ENCODE results near the gene TADA3. TPM values are rescaled to one million over a fixed set of nuclear protein-coding genes. Genes with fewer than 3 reads are reported as not detected.
"Not testable (repeated sequence)": the region's sequence is repeated elsewhere in the genome, so short reads cannot be mapped to it uniquely, and the experiment has no call there.

TADA3 gene
- total and polyA plus RNA-seq, 9 donors, result 45.5 to 77.9 (median 60.3) TPM

DNA sequence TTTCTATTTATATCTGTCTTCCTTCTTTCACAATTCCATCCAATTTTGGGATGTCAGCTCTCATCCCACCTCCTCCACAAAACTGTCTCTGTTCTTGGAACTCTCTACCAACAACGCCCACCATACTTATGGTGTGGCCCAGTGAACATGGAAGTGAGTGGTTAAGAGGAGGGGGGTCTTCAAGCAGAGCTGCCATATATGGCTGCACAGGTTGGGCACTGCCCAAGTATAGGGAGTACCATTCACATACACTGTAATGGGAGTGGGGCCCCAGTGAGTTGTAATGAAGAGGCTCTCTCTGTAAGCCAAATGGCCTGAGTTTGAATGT is 14.6 kb downstream of the TADA3 start:
- no peaks in the 10 kb centered on the region for H3K4me1 ChIP-seq (ENCODE audit: insufficient read depth)
- no peaks in the 10 kb centered on the region for H3K36me3 ChIP-seq
- intact Hi-C loops (cut with DNase I), result no loop called here
- H3K9me3 ChIP-seq, result no peaks in the 10 kb centered on the region
- H3K27ac ChIP-seq, result peak overlapping the region in 1 of 2 donors; percentile 20
- H3K27me3 ChIP-seq, result no peaks in the 10 kb centered on the region
- no peak for DNase-seq
- WGBS, 3 donors, result 67 to 93% (median 88%) methylated on average over 1 of the region's 1 CpG
- TF ChIP-seq, protein P1, sequence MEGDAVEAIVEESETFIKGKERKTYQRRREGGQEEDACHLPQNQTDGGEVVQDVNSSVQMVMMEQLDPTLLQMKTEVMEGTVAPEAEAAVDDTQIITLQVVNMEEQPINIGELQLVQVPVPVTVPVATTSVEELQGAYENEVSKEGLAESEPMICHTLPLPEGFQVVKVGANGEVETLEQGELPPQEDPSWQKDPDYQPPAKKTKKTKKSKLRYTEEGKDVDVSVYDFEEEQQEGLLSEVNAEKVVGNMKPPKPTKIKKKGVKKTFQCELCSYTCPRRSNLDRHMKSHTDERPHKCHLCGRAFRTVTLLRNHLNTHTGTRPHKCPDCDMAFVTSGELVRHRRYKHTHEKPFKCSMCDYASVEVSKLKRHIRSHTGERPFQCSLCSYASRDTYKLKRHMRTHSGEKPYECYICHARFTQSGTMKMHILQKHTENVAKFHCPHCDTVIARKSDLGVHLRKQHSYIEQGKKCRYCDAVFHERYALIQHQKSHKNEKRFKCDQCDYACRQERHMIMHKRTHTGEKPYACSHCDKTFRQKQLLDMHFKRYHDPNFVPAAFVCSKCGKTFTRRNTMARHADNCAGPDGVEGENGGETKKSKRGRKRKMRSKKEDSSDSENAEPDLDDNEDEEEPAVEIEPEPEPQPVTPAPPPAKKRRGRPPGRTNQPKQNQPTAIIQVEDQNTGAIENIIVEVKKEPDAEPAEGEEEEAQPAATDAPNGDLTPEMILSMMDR (IDR thresholded peaks at IDR 0.05), result no peak
- no peak for TF ChIP-seq EP300 (IDR thresholded peaks at IDR 0.05)
- TF ChIP-seq POLR2A (IDR thresholded peaks at IDR 0.05), result no peak
- no peak overlapping the region for H3K4me3 ChIP-seq

DNA sequence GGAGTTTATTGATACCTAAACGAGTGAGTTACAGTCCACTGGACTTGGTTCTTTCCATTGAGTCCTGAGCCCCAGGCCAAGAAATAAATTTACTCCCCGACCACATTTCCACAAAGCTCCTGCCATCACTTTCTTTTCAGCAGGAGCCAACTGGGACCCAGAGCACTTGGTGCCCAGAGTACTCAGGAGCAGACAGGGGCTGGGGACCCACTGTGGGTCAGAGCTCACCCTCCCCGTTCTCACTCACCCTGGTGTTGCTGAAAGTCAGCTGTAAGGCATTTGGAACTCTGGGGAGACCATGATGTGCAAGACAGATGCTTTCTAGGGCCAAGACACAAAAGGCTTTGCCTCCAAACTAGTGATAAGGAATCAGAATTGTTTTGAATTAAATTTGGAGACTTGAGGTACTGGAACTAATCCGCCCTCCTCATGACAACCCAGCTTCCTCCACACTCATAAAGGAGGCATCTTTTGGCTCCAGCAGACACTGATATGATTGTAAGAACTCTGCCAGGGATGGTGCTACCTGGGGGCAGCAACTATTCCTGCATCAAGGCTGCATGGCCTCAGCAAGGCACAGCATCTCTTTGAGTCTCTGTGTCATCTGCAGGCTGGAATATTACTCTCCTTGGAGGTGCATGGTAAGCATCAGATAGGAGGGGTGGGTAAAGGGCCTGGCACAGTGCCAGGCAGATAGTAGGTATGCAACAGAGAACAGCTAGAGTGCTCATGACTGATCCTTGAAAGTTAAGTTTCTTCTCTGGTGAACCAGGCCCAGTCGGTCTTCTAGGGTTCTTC is 15.2 kb downstream of the TADA3 start:
- H3K4me1 ChIP-seq (ENCODE audit: insufficient read depth), result no peaks in the 10 kb centered on the region
- TF ChIP-seq POLR2A (IDR thresholded peaks at IDR 0.05) (no peak), EP300 (IDR thresholded peaks at IDR 0.05) (no peak)
- TF ChIP-seq, protein P1 (IDR thresholded peaks at IDR 0.05), result no peak
- H3K4me3 ChIP-seq, result no peak overlapping the region
- H3K27me3 ChIP-seq, result no peaks in the 10 kb centered on the region
- DNase-seq, result no peak
- H3K27ac ChIP-seq, result no peak overlapping the region
- 61 to 87% (median 85%) methylated on average over 5 of the region's 5 CpGs for WGBS, 3 donors
- no peaks in the 10 kb centered on the region for H3K9me3 ChIP-seq
- intact Hi-C loops (cut with DNase I), result no loop called here
- H3K36me3 ChIP-seq, result no peaks in the 10 kb centered on the region

DNA sequence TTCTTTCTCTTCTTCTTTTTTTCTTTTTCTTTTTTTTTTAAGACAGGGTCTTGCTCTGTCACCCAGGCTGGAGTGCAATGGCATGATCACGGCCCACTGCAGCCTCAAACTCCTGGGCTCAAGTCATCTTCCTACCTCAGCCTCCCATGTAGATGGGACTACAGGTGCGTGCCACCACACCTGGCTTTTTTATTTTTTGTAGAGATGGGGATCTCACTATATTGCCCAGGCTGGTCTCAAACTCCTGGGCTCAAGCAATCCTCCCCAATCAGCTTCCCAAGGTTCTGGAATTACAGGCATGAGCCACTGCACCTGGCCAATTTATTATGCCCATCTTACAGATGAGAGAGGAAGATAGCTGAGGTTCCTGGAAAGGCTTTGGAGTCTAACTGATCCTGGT is 21.3 kb downstream of the TADA3 start:
- 56 to 65% (median 60%) methylated on average over 2 of the region's 2 CpGs for WGBS, 3 donors
- not testable (repeated sequence) for H3K36me3 ChIP-seq; H3K4me1 ChIP-seq (ENCODE audit: insufficient read depth); DNase-seq; H3K9me3 ChIP-seq; H3K27me3 ChIP-seq; H3K4me3 ChIP-seq
- peak overlapping the region in 1 of 2 donors; percentile 92 for H3K27ac ChIP-seq
- intact Hi-C loops (cut with DNase I), result loop anchor here in 2 of 4 donors (2.0 kb wide), 1 partner anchor 22 kb away; the partner anchor contains the start of genes ARPC4 (in 2 of the 2) and TADA3 (in 2 of the 2)

DNA sequence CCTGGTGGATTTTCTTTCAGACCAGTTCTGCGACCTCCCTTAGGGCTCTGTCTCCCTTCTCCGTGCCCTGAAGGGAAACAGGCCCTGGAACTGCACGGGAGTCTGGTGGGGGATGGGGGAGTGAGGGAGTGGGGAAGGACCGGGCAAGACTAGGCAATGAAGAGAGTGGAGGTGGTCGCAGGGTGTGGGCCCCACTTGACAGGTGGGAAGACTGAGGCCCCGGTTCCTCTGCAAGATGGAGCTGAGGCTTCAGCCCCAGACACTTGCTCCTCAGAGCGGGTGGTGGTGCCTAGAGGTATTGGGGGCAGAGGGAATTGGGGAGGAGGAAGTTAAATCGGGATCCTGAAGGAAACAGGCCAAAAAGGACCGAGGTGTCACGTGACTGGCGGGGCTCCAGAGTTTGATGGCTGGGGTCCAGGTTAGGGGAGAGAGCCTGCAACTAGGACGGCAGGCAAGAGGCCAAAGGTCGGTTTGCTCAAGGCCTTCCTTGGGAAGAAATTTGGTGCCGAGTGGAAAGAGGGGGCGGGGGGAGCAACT is 21.9 kb downstream of the TADA3 start:
- Histone ChIP-seq H3K27ac (peak overlapping the region; percentile 74 to 92), H3K4me1 (ENCODE audit: insufficient read depth) (peaks cover 6% of the 10 kb centered on the region), H3K36me3 (no peaks in the 10 kb centered on the region), H3K4me3 (peak overlapping the region; percentile 57), H3K9me3 (no peaks in the 10 kb centered on the region), H3K27me3 (no peaks in the 10 kb centered on the region)
- no peak for TF ChIP-seq POLR2A (IDR thresholded peaks at IDR 0.05)
- TF ChIP-seq, protein P1 (IDR thresholded peaks at IDR 0.05), result no peak
- TF ChIP-seq EP300 (IDR thresholded peaks at IDR 0.05), result no peak
- 2 to 6% (median 3%) methylated on average over 15 of the region's 15 CpGs for WGBS, 3 donors
- intact Hi-C loops (cut with DNase I), result loop anchor here in 2 of 4 donors (2.0 kb wide), 1 partner anchor 22 kb away; the partner anchor contains the start of genes ARPC4 (in 2 of the 2) and TADA3 (in 2 of the 2)
- DNase-seq, result peak; percentile 99 to 100 (median 100)
